ENCODE data around the gene LMF1.
"Not testable (repeated sequence)": the region's sequence is repeated elsewhere in the genome, so short reads cannot be mapped to it uniquely, and the experiment has no call there.

DNA sequence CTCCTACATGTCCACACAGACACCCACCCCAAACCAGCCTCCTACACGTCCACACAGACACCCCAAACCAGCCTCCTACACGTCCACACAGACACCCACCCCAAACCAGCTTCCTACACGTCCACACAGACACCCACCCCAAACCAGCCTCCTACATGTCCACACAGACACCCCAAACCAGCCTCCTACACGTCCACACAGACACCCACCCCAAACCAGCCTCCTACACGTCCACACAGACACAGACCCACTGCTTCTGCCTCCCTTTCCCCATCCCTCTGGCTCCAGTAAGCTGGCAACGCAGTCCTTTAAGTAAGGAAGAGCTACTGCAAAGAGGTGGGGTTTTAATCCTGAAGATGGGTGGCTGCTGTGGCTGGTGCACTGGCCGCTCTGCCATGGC is 17.0 kb downstream of the LMF1 start:
- TF ChIP-seq, protein P1, sequence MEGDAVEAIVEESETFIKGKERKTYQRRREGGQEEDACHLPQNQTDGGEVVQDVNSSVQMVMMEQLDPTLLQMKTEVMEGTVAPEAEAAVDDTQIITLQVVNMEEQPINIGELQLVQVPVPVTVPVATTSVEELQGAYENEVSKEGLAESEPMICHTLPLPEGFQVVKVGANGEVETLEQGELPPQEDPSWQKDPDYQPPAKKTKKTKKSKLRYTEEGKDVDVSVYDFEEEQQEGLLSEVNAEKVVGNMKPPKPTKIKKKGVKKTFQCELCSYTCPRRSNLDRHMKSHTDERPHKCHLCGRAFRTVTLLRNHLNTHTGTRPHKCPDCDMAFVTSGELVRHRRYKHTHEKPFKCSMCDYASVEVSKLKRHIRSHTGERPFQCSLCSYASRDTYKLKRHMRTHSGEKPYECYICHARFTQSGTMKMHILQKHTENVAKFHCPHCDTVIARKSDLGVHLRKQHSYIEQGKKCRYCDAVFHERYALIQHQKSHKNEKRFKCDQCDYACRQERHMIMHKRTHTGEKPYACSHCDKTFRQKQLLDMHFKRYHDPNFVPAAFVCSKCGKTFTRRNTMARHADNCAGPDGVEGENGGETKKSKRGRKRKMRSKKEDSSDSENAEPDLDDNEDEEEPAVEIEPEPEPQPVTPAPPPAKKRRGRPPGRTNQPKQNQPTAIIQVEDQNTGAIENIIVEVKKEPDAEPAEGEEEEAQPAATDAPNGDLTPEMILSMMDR (IDR thresholded peaks at IDR 0.05): not testable (repeated sequence)
- not testable (repeated sequence) for TF ChIP-seq POLR2A, EP300, POLR2AphosphoS5 (IDR thresholded peaks at IDR 0.05)

All from upper lobe of left lung (tissue), 4 donors.